GM12865 (cell line): ENCODE results near the gene GAREM1.

Source experiments
- DNase-seq: peaks from one replicate; pipeline ENCODE4 v3.0.0; 2010; ENCODE audit warnings: low read depth
- H3K4me3 ChIP-seq: 2 replicates; pipeline ENCODE4 v1.5.1; 2011; ENCODE audit warnings: mild to moderate bottlenecking, low read depth, low read length, control low read depth
- CTCF ChIP-seq: IDR thresholded peaks from 2 replicates; pipeline ENCODE4 v1.5.1; 2011; ENCODE audit warnings: low read length, control low read depth, low read depth, inconsistent platforms; ENCODE audit not compliant: insufficient read depth; ENCODE audit errors: missing control alignments

The GAREM1 gene

GRCh38 chr18:32459361-32460101 is 11.2 kb downstream of the GAREM1 start:
- TF ChIP-seq CTCF = no peak
- no peak overlapping the region for H3K4me3 ChIP-seq
- DNase-seq = no peak

- TF ChIP-seq CTCF = no peak
- H3K4me3 ChIP-seq = no peak overlapping the region
- DNase-seq = no peak
Measured at GRCh38 chr18:32455361-32455760, 15.3 kb downstream of the GAREM1 start.

- no peak overlapping the region for H3K4me3 ChIP-seq
- DNase-seq = no peak
- TF ChIP-seq CTCF = no peak
Measured at GRCh38 chr18:32454593-32454992, 16.1 kb downstream of the GAREM1 start.

GRCh38 chr18:32450874-32451273 is 19.8 kb downstream of the GAREM1 start:
- H3K4me3 ChIP-seq = no peak overlapping the region
- DNase-seq = no peak
- TF ChIP-seq CTCF = no peak

GRCh38 chr18:32450026-32450691 is 20.5 kb downstream of the GAREM1 start:
- TF ChIP-seq CTCF = no peak
- DNase-seq = no peak
- H3K4me3 ChIP-seq = no peak overlapping the region

GRCh38 chr18:32446780-32447179 is 23.9 kb downstream of the GAREM1 start:
- TF ChIP-seq CTCF = no peak
- no peak for DNase-seq
- no peak overlapping the region for H3K4me3 ChIP-seq
